CD4-positive, alpha-beta T cell treated with Interleukin-12 subunit alpha and Interleukin-12 subunit beta, for 1 hour (primary cell): ENCODE measurements around the gene PCDHA11.
"Not testable (repeated sequence)": the region's sequence is repeated elsewhere in the genome, so short reads cannot be mapped to it uniquely, and the experiment has no call there.

Experiments
- DNase-seq: peaks from one replicate; pipeline ENCODE4 v3.0.0-alpha.2; 2020

PCDHA11 gene

GRCh38 chr5:140868721-140869554, at the start of gene PCDHA11:
Gene PCDHA11, plus strand, starts transcription at chr5:140868957. Its CDS starts 147 bp downstream, at chr5:140869104.
- no peak for DNase-seq

- DNase-seq, result no peak
Measured at GRCh38 chr5:140821375-140822280, 47.1 kb upstream of the PCDHA11 start, which contains the start of gene PCDHA5. Gene PCDHA5, plus strand, starts transcription at chr5:140821613.

- no peak for DNase-seq
Measured at GRCh38 chr5:140822281-140822629, 46.5 kb upstream of the PCDHA11 start.

- DNase-seq, result not testable (repeated sequence)
Measured at GRCh38 chr5:140822969-140823368, 45.8 kb upstream of the PCDHA11 start.

GRCh38 chr5:140823475-140823874, 45.3 kb upstream of the PCDHA11 start:
- DNase-seq, result no peak

- DNase-seq, result no peak
Measured at GRCh38 chr5:140827704-140828361, 40.9 kb upstream of the PCDHA11 start, which contains the start of gene PCDHA6. Gene PCDHA6, plus strand, starts transcription at chr5:140827960. Its CDS starts 132 bp downstream, at chr5:140828092.

- DNase-seq, result no peak
Measured at GRCh38 chr5:140828362-140828737, 40.4 kb upstream of the PCDHA11 start.

- DNase-seq, result not testable (repeated sequence)
Measured at GRCh38 chr5:140829511-140830501, 39.0 kb upstream of the PCDHA11 start.

- DNase-seq, result no peak
Measured at GRCh38 chr5:140833993-140834392, 34.8 kb upstream of the PCDHA11 start, which contains the start of gene PCDHA7. Gene PCDHA7, plus strand, starts transcription at chr5:140834269. Its CDS starts 115 bp downstream, at chr5:140834384.

- not testable (repeated sequence) for DNase-seq
Measured at GRCh38 chr5:140834439-140835008, 34.2 kb upstream of the PCDHA11 start.

- DNase-seq, result no peak
Measured at GRCh38 chr5:140835622-140836510, 32.9 kb upstream of the PCDHA11 start.

- peak; percentile 6 for DNase-seq
Measured at GRCh38 chr5:140840978-140841962, 27.5 kb upstream of the PCDHA11 start, which contains the start of gene PCDHA8. Gene PCDHA8, plus strand, starts transcription at chr5:140841187. Its CDS starts 135 bp downstream, at chr5:140841322.

GRCh38 chr5:140842798-140843733, 25.7 kb upstream of the PCDHA11 start:
- no peak for DNase-seq

GRCh38 chr5:140848139-140849102, 20.3 kb upstream of the PCDHA11 start, which contains the start of gene PCDHA9:
Gene PCDHA9, plus strand, starts transcription at chr5:140848382. Its CDS starts 114 bp downstream, at chr5:140848496.
- not testable (repeated sequence) for DNase-seq

GRCh38 chr5:140849831-140850634, 18.7 kb upstream of the PCDHA11 start:
- DNase-seq, result not testable (repeated sequence)
